PC-9 (cell line): ENCODE results near the gene RXRA.

Experiments used
- EZH2 ChIP-seq: fragments of 200-600 bp; sonication (generic); IDR thresholded peaks from 2 replicates; pipeline ENCODE4 v1.8.0; 2017; ENCODE audit warnings: antibody characterized with exemption, low read depth
- TF ChIP-seq, protein P1 (sequence below): fragments of 200-600 bp; sonication (generic); conservative IDR thresholded peaks from 2 replicates; pipeline ENCODE4 v1.6.1; 2017; ENCODE audit warnings: mixed run types, antibody characterized with exemption, mild to moderate bottlenecking, moderate library complexity

DNA sequence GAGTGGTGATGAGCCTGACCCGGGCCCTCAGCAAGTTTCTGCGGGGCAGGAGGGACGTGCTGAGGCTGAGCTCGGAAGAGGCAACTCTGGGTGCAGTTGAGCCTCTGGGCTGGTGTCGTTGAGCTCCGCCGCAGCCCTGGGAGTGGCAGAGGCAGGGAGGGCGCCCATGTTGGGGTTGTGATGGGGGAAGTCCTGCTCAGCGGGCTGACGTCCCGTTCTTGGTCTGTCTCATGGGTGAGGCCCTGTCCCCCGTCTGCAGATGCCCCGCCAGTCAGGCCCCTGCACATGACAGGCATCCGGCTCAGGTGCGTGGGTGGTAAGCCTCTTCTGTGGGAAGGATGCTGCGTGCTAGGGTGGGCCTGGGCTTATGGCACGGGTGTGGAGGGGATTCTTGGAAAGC is 64.3 kb downstream of the RXRA start:
- TF ChIP-seq, protein P1, sequence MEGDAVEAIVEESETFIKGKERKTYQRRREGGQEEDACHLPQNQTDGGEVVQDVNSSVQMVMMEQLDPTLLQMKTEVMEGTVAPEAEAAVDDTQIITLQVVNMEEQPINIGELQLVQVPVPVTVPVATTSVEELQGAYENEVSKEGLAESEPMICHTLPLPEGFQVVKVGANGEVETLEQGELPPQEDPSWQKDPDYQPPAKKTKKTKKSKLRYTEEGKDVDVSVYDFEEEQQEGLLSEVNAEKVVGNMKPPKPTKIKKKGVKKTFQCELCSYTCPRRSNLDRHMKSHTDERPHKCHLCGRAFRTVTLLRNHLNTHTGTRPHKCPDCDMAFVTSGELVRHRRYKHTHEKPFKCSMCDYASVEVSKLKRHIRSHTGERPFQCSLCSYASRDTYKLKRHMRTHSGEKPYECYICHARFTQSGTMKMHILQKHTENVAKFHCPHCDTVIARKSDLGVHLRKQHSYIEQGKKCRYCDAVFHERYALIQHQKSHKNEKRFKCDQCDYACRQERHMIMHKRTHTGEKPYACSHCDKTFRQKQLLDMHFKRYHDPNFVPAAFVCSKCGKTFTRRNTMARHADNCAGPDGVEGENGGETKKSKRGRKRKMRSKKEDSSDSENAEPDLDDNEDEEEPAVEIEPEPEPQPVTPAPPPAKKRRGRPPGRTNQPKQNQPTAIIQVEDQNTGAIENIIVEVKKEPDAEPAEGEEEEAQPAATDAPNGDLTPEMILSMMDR, result no peak
- TF ChIP-seq EZH2, result no peak
